T-cell (primary cell): ENCODE data around the gene MTG2. TPM values are rescaled to one million over a fixed set of nuclear protein-coding genes. Genes with fewer than 3 reads are reported as not detected.

Source experiments
- ATAC-seq, 4 experiments: fragments of 200-7000 bp in 3 of 4; fragments of 150-1000 bp in 1 of 4; cut with Tn5 transposase; replicated peaks in 1 of 4; 1 replicate in 3 of 4; 2 replicates in 1 of 4; pipeline ENCODE4 v1.10.0; 2021; ENCODE audit warnings: moderate library complexity in 3 of 4, mild to moderate bottlenecking in 2 of 4, moderate number of reproducible peaks in 1 of 4
- CTCF ChIA-PET, 2 donors: fragments of 300-600 bp; sonication (Branson Sonifier 250); formaldehyde crosslinking; loops; one replicate each; lab custom pipeline; 2022; ENCODE audit warnings: antibody characterized with exemption in 2 of 2; lab: Charles Lee
- POLR2A ChIA-PET, 2 donors: fragments of 300-600 bp; sonication (Branson Sonifier 250); formaldehyde crosslinking; loops; one replicate each; lab custom pipeline; 2022; ENCODE audit warnings: antibody characterized with exemption in 2 of 2; lab: Charles Lee
- DNase-seq, 35 experiments: peaks; one replicate each; pipeline versions ENCODE4 v3.0.0 to v3.0.0-alpha.2; 2013 to 2023
- H3K27ac ChIP-seq: one replicate; pipeline ENCODE4 v1.5.1; 2013; ENCODE audit warnings: low read length
- H3K27me3 ChIP-seq, 2 experiments: replicated peaks in 1 of 2; 1 replicate in 1 of 2; 2 replicates in 1 of 2; pipeline versions ENCODE4 v1.6.1 to v1.7.0; 2013; ENCODE audit warnings: low read length in 1 of 2, mixed read lengths in 1 of 2; ENCODE audit not compliant: control insufficient read depth in 2 of 2, insufficient read depth in 2 of 2; ENCODE audit errors: extremely low read depth in 1 of 2
- H3K36me3 ChIP-seq, 2 donors: 1 replicate in 1 of 2; 2 replicates in 1 of 2; pipeline versions ENCODE4 v1.6.1 to v1.7.0; 2013; ENCODE audit warnings: low read length in 1 of 2; ENCODE audit not compliant: control insufficient read depth in 2 of 2, insufficient read depth in 1 of 2; ENCODE audit errors: extremely low read depth in 1 of 2
- H3K4me1 ChIP-seq, 2 experiments: 1 replicate in 1 of 2; 2 replicates in 1 of 2; pipeline versions ENCODE4 v1.6.1 to v1.7.0; 2013; ENCODE audit warnings: low read length in 2 of 2, mixed read lengths in 1 of 2; ENCODE audit not compliant: insufficient read depth in 2 of 2, control insufficient read depth in 1 of 2; ENCODE audit errors: extremely low read depth in 1 of 2
- H3K4me3 ChIP-seq, 2 donors: 1 replicate in 1 of 2; 2 replicates in 1 of 2; pipeline versions ENCODE4 v1.5.1 to v1.7.0; 2013; ENCODE audit warnings: mild to moderate bottlenecking in 2 of 2, low read length in 1 of 2, moderate library complexity in 1 of 2; ENCODE audit not compliant: control insufficient read depth in 1 of 2; ENCODE audit errors: extremely low read depth in 1 of 2
- H3K9me3 ChIP-seq: 2 replicates; pipeline ENCODE4 v1.7.0; 2013
- H3K27ac Mint-ChIP-seq, 2 donors: one replicate each; pipeline ENCODE4 v1.8.0; 2020 to 2021; ENCODE audit warnings: mild to moderate bottlenecking in 2 of 2, mixed read lengths in 2 of 2
- H3K27me3 Mint-ChIP-seq, 2 donors: one replicate each; pipeline ENCODE4 v1.8.0; 2021 to 2022; ENCODE audit warnings: mixed read lengths in 2 of 2
- H3K36me3 Mint-ChIP-seq: one replicate; pipeline ENCODE4 v1.8.0; 2021; ENCODE audit warnings: mixed read lengths
- H3K4me1 Mint-ChIP-seq, 3 donors: one replicate each; pipeline ENCODE4 v1.8.0; 2020 to 2022; ENCODE audit warnings: mixed read lengths in 3 of 3, mild to moderate bottlenecking in 1 of 3
- H3K4me3 Mint-ChIP-seq, 3 donors: one replicate each; pipeline ENCODE4 v1.8.0; 2020 to 2022; ENCODE audit warnings: mild to moderate bottlenecking in 3 of 3, mixed read lengths in 3 of 3, moderate library complexity in 3 of 3
- H3K9me3 Mint-ChIP-seq, 3 donors: one replicate each; pipeline ENCODE4 v1.8.0; 2020 to 2022; ENCODE audit warnings: mixed read lengths in 3 of 3
- WGBS: methylation state at CpG from one replicate; pipeline ENCODE4 v1.1.5; 2013; ENCODE audit warnings: missing lambda C conversion rate; ENCODE audit not compliant: insufficient coverage; 5-methylcytosine and 5-hydroxymethylcytosine counted together
- total RNA-seq, 35 experiments: library from RNA in 6 of 35; stranded (reverse) in 6 of 35; fragments of 120-200 nt in 1 of 35; gene quantifications; one replicate each; pipeline versions ENCODE4 v1.2.1 to v1.2.4 and lab custom pipeline; 2013 to 2026

The MTG2 gene
- total RNA-seq, 5 donors from 2014 or later (not counting 1 experiment from before 2014, with no cell fraction given): 21.1 to 51.9 (median 44.1) TPM

DNA sequence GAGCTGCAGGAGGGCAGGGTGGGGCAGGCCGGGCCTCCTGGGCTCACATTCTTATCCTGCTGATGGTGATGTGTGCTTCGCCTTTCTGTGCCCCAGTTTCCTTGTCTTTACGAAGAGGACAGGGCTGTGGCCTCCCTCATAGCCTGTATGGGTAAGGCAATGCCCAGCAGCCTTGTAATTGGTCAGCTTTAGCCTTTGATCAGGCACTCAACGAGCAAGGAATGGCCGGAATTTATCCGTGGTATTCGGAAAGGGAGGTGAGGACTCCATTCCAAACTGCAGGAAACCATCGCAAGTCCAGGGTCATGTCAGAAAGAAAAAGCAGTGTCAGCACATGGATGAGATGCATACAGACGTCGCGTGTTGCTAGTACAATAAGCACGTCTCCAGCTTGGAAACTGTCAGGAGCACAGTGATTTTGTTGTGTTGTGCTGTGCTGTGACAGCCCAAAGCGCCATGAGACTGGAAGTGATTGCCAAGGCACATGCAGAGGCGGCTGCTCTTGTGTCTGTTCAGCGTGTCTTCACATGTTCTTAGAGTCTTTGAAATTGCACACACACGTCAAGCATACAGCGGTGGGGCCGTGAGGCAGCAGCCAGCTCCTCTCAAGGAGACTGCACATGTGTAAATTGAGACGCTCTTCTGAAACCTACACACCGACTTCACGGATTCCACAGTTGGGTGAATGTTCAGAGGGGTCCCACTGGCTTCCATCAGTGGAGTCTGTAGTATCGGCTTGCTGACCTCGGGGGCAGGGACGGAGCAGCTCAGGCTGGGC is 33.1 kb upstream of the MTG2 start:
- Mint-ChIP-seq H3K27me3 (no peaks in the 10 kb centered on the region), H3K27ac (no peak overlapping the region), H3K4me3 (no peak overlapping the region), H3K36me3 (peaks cover 30% of the 10 kb centered on the region), H3K9me3 (peaks cover 0 to 3% (median 0%) of the 10 kb centered on the region in 3 donors), H3K4me1 (peaks cover 34 to 53% (median 38%) of the 10 kb centered on the region in 3 donors)
- ATAC-seq (no peak), DNase-seq (no peak)
- 94% methylated on average over 23 of the region's 24 CpGs for WGBS
- Histone ChIP-seq H3K4me3 (no peak overlapping the region), H3K9me3 (no peaks in the 10 kb centered on the region), H3K27ac (no peak overlapping the region), H3K36me3 (peaks cover 0 to 14% of the 10 kb centered on the region in 2 donors), H3K4me1 (peaks cover 2 to 34% of the 10 kb centered on the region in 2 experiments), H3K27me3 (no peaks in the 10 kb centered on the region)
- ChIA-PET POLR2A (interaction anchor here in 1 of 2 donors (0.8 kb wide), 1 partner anchor 332 kb away, joined by 3 read pairs; no protein-coding TSS in a partner anchor), CTCF (no interaction called here)

DNA sequence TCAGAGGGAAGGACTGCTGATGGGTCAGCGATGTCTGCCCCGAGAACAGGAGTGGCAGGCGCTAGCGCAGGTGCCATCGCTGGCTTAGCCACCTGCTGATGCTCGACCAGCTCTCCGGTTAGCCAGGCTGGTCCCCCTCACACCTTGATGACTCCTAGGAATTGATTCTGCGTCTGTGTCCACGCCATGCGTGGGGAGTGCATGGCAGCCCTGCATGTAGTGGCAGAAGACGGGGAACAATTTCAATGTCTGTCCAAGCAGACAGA is 32.6 kb upstream of the MTG2 start:
- 98% methylated on average over 7 of the region's 11 CpGs for WGBS
- H3K27ac ChIP-seq: no peak overlapping the region
- H3K27me3 ChIP-seq: no peaks in the 10 kb centered on the region
- no peak for DNase-seq
- no peak overlapping the region for H3K27ac Mint-ChIP-seq
- CTCF ChIA-PET: no interaction called here
- POLR2A ChIA-PET: interaction anchor here in 1 of 2 donors (0.8 kb wide), 1 partner anchor 331 kb away, joined by 3 read pairs; no protein-coding TSS in a partner anchor
- no peak overlapping the region for H3K4me3 ChIP-seq
- peaks cover 0 to 3% (median 0%) of the 10 kb centered on the region in 3 donors for H3K9me3 Mint-ChIP-seq
- no peaks in the 10 kb centered on the region for H3K27me3 Mint-ChIP-seq
- peaks cover 0 to 29% of the 10 kb centered on the region in 2 experiments for H3K4me1 ChIP-seq
- no peak for ATAC-seq
- H3K4me1 Mint-ChIP-seq: peaks cover 29 to 51% (median 32%) of the 10 kb centered on the region in 3 donors
- peaks cover 0 to 17% of the 10 kb centered on the region in 2 donors for H3K36me3 ChIP-seq
- no peak overlapping the region for H3K4me3 Mint-ChIP-seq
- H3K9me3 ChIP-seq: no peaks in the 10 kb centered on the region
- peaks cover 32% of the 10 kb centered on the region for H3K36me3 Mint-ChIP-seq

DNA sequence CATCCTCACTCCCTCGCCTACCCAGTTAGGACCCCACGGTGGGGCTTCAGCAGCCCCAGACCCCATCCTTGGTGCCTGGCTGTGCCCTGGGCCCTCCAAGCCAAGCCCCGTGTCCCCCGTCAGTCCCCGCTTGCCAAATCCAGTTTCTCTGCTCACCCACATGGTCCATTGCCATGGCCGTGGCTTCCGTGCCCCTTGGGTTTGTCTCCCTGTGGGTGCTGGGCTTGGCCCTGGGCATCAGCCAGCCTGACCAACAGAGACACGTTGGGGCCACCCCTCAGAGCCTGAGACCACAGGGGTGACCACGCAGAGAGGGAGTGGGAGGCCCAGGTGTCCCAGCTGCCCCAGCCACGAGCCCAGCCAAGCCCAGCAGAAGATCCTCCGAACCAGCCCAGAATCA is 31.6 kb upstream of the MTG2 start:
- Mint-ChIP-seq H3K4me3 (no peak overlapping the region), H3K27me3 (no peaks in the 10 kb centered on the region), H3K27ac (no peak overlapping the region), H3K36me3 (peaks cover 35% of the 10 kb centered on the region), H3K4me1 (peaks cover 26 to 41% (median 29%) of the 10 kb centered on the region in 3 donors), H3K9me3 (peaks cover 0 to 3% (median 0%) of the 10 kb centered on the region in 3 donors)
- ChIA-PET POLR2A (no interaction called here), CTCF (no interaction called here)
- Histone ChIP-seq H3K27ac (no peak overlapping the region), H3K36me3 (peaks cover 0 to 17% of the 10 kb centered on the region in 2 donors), H3K4me1 (peaks cover 0 to 21% of the 10 kb centered on the region in 2 experiments), H3K27me3 (no peaks in the 10 kb centered on the region), H3K4me3 (no peak overlapping the region), H3K9me3 (no peaks in the 10 kb centered on the region)
- ATAC-seq: no peak
- DNase-seq: no peak
- 95% methylated on average over 11 of the region's 11 CpGs for WGBS

DNA sequence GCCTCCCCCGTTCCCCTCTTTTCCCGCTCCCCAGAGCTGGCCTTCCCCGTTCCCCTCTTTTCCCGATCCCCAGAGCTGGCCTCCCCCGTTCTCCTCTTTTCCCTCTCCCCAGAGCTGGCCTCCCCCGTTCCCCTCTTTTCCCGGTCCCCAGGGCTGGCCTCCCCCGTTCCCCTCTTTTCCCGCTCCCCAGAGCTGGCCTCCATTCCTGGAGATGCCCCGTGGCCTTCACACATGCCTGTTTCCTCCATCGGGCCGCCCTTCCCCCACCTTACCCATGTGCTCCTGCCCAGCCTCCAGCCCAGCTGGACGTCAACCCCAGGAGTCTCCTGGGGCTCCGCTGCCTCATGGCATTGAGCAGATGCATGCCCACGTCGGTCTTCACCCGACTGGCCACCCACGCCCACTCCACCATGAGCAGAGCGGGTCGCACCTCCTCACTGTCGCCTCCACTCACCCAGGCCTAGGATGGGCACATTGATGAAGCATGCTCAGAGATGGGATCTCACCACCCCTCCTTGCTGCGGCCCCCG is 30.9 kb upstream of the MTG2 start:
- Histone ChIP-seq H3K27ac (no peak overlapping the region), H3K9me3 (no peaks in the 10 kb centered on the region), H3K4me1 (peaks cover 0 to 24% of the 10 kb centered on the region in 2 experiments), H3K4me3 (no peak overlapping the region), H3K27me3 (no peaks in the 10 kb centered on the region), H3K36me3 (peaks cover 0 to 17% of the 10 kb centered on the region in 2 donors)
- CTCF ChIA-PET: interaction anchor here in 1 of 2 donors (0.6 kb wide), 1 partner anchor 90 kb away, joined by 9 read pairs; no protein-coding TSS in a partner anchor
- peaks cover 25 to 35% (median 29%) of the 10 kb centered on the region in 3 donors for H3K4me1 Mint-ChIP-seq
- POLR2A ChIA-PET: no interaction called here
- H3K36me3 Mint-ChIP-seq: peaks cover 35% of the 10 kb centered on the region
- ATAC-seq (no peak), DNase-seq (no peak)
- no peak overlapping the region for H3K4me3 Mint-ChIP-seq
- H3K27me3 Mint-ChIP-seq: no peaks in the 10 kb centered on the region
- 88% methylated on average over 20 of the region's 23 CpGs for WGBS
- H3K9me3 Mint-ChIP-seq: peaks cover 0 to 3% (median 0%) of the 10 kb centered on the region in 3 donors
- no peak overlapping the region for H3K27ac Mint-ChIP-seq

DNA sequence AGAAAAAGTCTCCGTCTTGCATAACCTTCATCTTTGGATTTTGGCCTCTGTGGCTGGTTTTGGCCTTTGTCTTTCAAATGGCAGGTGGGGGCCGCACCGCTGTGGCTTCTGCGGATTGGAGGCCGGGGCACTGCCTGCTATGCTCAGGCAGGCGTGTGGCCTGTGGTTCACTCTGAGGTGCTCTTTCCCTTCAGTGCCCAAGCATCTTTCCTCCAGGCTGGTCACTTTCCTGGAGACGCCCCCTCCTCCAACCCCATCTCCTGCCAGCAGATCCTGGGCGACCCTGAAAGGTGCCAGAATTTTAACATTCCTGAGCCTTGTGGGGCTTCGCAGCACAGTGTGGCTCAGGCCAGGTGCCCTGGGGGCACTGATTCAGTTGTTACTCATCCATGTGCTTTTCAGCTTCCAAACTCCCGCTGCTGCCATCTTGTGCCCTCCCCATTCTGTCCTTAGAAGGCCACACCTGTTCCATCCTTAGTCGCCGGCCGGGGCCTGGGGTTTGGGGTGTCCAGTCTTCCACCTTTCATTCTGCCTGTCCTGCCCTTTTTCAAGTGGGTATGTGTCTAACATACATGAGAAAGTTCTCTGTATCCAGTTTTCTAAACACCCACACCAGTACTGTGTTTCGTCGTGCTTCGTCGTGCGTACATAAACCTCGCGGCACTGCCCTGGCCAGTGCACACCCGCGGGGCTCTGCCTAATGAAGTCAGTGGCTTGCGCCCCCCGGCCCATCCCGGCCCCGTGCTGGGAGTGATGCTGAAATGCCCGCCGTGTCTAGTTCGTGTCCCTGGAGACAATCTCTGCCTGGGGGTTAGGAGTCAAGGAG is 27.2 kb upstream of the MTG2 start:
- no peaks in the 10 kb centered on the region for H3K27me3 Mint-ChIP-seq
- Histone ChIP-seq H3K4me3 (no peak overlapping the region), H3K4me1 (peaks cover 0 to 23% of the 10 kb centered on the region in 2 experiments), H3K9me3 (no peaks in the 10 kb centered on the region), H3K36me3 (peaks cover 6 to 23% of the 10 kb centered on the region in 2 donors), H3K27me3 (no peaks in the 10 kb centered on the region), H3K27ac (no peak overlapping the region)
- H3K4me1 Mint-ChIP-seq: peaks cover 16 to 20% (median 18%) of the 10 kb centered on the region in 3 donors
- H3K36me3 Mint-ChIP-seq: peaks cover 37% of the 10 kb centered on the region
- peaks cover 0 to 3% (median 0%) of the 10 kb centered on the region in 3 donors for H3K9me3 Mint-ChIP-seq
- no peak overlapping the region for H3K4me3 Mint-ChIP-seq
- ChIA-PET CTCF (interaction anchor here in 1 of 2 donors (1.6 kb wide), 1 partner anchor 10 kb away, joined by 3 read pairs; no protein-coding TSS in a partner anchor), POLR2A (no interaction called here)
- H3K27ac Mint-ChIP-seq: no peak overlapping the region
- 98% methylated on average over 18 of the region's 29 CpGs for WGBS
- ATAC-seq: no peak
- DNase-seq: no peak

DNA sequence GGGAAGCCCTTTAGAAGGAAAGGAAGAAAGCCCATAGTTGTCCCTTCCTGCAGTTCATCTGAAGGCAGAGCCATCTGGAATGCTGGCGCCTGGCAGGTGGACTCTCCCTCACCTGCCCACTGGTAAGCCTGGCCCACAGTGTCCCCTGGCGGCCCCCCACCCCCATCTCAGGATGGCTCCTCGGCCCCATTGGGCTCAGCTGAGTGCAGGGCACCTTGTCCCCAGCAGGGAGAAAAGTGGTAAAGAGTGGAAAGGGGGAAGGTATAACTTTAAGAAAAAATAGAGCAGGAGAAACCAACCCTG is 26.6 kb upstream of the MTG2 start:
- Histone ChIP-seq H3K36me3 (peaks cover 9 to 25% of the 10 kb centered on the region in 2 donors), H3K27ac (no peak overlapping the region), H3K4me3 (no peak overlapping the region), H3K27me3 (no peaks in the 10 kb centered on the region), H3K9me3 (no peaks in the 10 kb centered on the region), H3K4me1 (peaks cover 0 to 23% of the 10 kb centered on the region in 2 experiments)
- peaks cover 16 to 20% (median 18%) of the 10 kb centered on the region in 3 donors for H3K4me1 Mint-ChIP-seq
- peaks cover 0 to 3% (median 0%) of the 10 kb centered on the region in 3 donors for H3K9me3 Mint-ChIP-seq
- ATAC-seq: no peak
- no peak for DNase-seq
- no peak overlapping the region for H3K4me3 Mint-ChIP-seq
- ChIA-PET POLR2A (no interaction called here), CTCF (interaction anchor here in 1 of 2 donors (0.6 kb wide), 1 partner anchor 145 kb away, joined by 3 read pairs; no protein-coding TSS in a partner anchor)
- no CpG with 5 or more reads among the region's 3 CpGs for WGBS
- H3K27me3 Mint-ChIP-seq: no peaks in the 10 kb centered on the region
- no peak overlapping the region for H3K27ac Mint-ChIP-seq
- H3K36me3 Mint-ChIP-seq: peaks cover 38% of the 10 kb centered on the region
